SK-N-SH treated with all-trans-retinoic acid at 6 μM for 48 hours (cell line): Measurements from ENCODE around the gene CDH9.

Experiments used
- ATAC-seq: fragments of 200-7000 bp; cut with Tn5 transposase; 3 replicates; pipeline ENCODE4 v1.9.1; 2020; ENCODE audit warnings: mild to moderate bottlenecking, moderate library complexity
- ARNTL ChIP-seq: fragments of 450-650 bp; formaldehyde crosslinking; IDR thresholded peaks from 2 replicates; pipeline ENCODE4 v1.5.0; 2020; ENCODE audit warnings: low read depth, mild to moderate bottlenecking, moderate library complexity, borderline replicate concordance
- BACH2 ChIP-seq: fragments of 250-450 bp; sonication (Bioruptor Pico); IDR thresholded peaks from 2 replicates; pipeline ENCODE4 v1.9.0; 2021; ENCODE audit warnings: mild to moderate bottlenecking, borderline replicate concordance
- CSDC2 ChIP-seq: fragments of 250-450 bp; sonication (Bioruptor Pico); IDR thresholded peaks from 2 replicates; pipeline ENCODE4 v1.5.0; 2020; ENCODE audit warnings: mild to moderate bottlenecking, moderate library complexity
- ESRRG ChIP-seq: fragments of 250-450 bp; sonication (Bioruptor Pico); IDR thresholded peaks from 2 replicates; pipeline ENCODE4 v1.6.1; 2021; ENCODE audit warnings: mild to moderate bottlenecking
- GLIS3 ChIP-seq: fragments of 250-450 bp; sonication (Bioruptor Pico); IDR thresholded peaks from 2 replicates; pipeline ENCODE4 v1.5.0; 2020; ENCODE audit warnings: mild to moderate bottlenecking, moderate library complexity
- ISL1 ChIP-seq: fragments of 250-450 bp; sonication (Bioruptor Pico); IDR thresholded peaks from 2 replicates; pipeline ENCODE4 v2.1.2; 2022; ENCODE audit warnings: mild to moderate bottlenecking, moderate library complexity
- OSR1 ChIP-seq: fragments of 250-450 bp; sonication (Bioruptor Pico); IDR thresholded peaks from 2 replicates; pipeline ENCODE4 v1.8.0; 2022; ENCODE audit warnings: moderate library complexity, mild to moderate bottlenecking, inconsistent platforms
- PPARA ChIP-seq: fragments of 250-450 bp; sonication (Bioruptor Pico); IDR thresholded peaks from 2 replicates; pipeline ENCODE4 v1.5.0; 2020; ENCODE audit warnings: mild to moderate bottlenecking, borderline replicate concordance
- RARB ChIP-seq: fragments of 250-450 bp; sonication (Bioruptor Pico); IDR thresholded peaks from 2 replicates; pipeline ENCODE4 v1.8.0; 2021; ENCODE audit warnings: mild to moderate bottlenecking, moderate library complexity
- SNAI2 ChIP-seq: fragments of 250-450 bp; sonication (Bioruptor Pico); IDR thresholded peaks from 2 replicates; pipeline ENCODE4 v1.5.0; 2020; ENCODE audit warnings: mild to moderate bottlenecking, moderate library complexity
- TCF4 ChIP-seq: fragments of 250-450 bp; sonication (Bioruptor Pico); IDR thresholded peaks from 2 replicates; pipeline ENCODE4 v1.8.0; 2021; ENCODE audit warnings: mild to moderate bottlenecking, moderate library complexity, borderline replicate concordance
- TOX ChIP-seq: fragments of 250-450 bp; sonication (Bioruptor Pico); IDR thresholded peaks from 2 replicates; pipeline ENCODE4 v1.8.0; 2021; ENCODE audit warnings: mild to moderate bottlenecking, moderate library complexity, borderline replicate concordance
- ZC3H10 ChIP-seq: fragments of 250-450 bp; sonication (Bioruptor Pico); IDR thresholded peaks from 2 replicates; pipeline ENCODE4 v1.5.1; 2021; ENCODE audit warnings: mild to moderate bottlenecking, moderate library complexity
- ZFP3 ChIP-seq: fragments of 250-450 bp; sonication (Bioruptor Pico); IDR thresholded peaks from 2 replicates; pipeline ENCODE4 v1.5.0; 2020; ENCODE audit warnings: mild to moderate bottlenecking, moderate library complexity
- ZFP30 ChIP-seq: fragments of 450-650 bp; formaldehyde crosslinking; IDR thresholded peaks from 2 replicates; pipeline ENCODE4 v1.5.0; 2022; ENCODE audit warnings: mild to moderate bottlenecking, moderate library complexity
- ZNF565 ChIP-seq: fragments of 450-650 bp; formaldehyde crosslinking; conservative IDR thresholded peaks from 2 replicates; pipeline ENCODE4 v1.5.0; 2020; ENCODE audit warnings: low read depth, mild to moderate bottlenecking, moderate library complexity
- ZNF70 ChIP-seq: fragments of 450-650 bp; formaldehyde crosslinking; IDR thresholded peaks from 2 replicates; pipeline ENCODE4 v1.5.0; 2020; ENCODE audit warnings: mild to moderate bottlenecking, moderate library complexity
- TF ChIP-seq, protein P1 (sequence below): fragments of 250-450 bp; sonication (Bioruptor Pico); IDR thresholded peaks from 2 replicates; pipeline ENCODE4 v1.5.0; 2020; ENCODE audit warnings: mild to moderate bottlenecking, moderate library complexity
- TF ChIP-seq, protein P2 (sequence below): fragments of 250-450 bp; sonication (Bioruptor Pico); IDR thresholded peaks from 2 replicates; pipeline ENCODE4 v1.8.0; 2021; ENCODE audit warnings: low read depth, mild to moderate bottlenecking, moderate library complexity, borderline replicate concordance
- TF ChIP-seq, protein P3 (sequence below): fragments of 250-450 bp; sonication (Bioruptor Pico); IDR thresholded peaks from 2 replicates; pipeline ENCODE4 v1.8.0; 2020; ENCODE audit warnings: mild to moderate bottlenecking, moderate library complexity, borderline replicate concordance
- TF ChIP-seq, protein P4 (sequence below): fragments of 250-450 bp; sonication (Bioruptor Pico); IDR thresholded peaks from 2 replicates; pipeline ENCODE4 v1.5.1; 2021; ENCODE audit warnings: mild to moderate bottlenecking, moderate library complexity
- TF ChIP-seq, protein P5 (sequence below): fragments of 250-450 bp; sonication (Bioruptor Pico); IDR thresholded peaks from 2 replicates; pipeline ENCODE4 v1.5.1; 2020; ENCODE audit warnings: low read depth, mild to moderate bottlenecking, moderate library complexity

The CDH9 gene

DNA sequence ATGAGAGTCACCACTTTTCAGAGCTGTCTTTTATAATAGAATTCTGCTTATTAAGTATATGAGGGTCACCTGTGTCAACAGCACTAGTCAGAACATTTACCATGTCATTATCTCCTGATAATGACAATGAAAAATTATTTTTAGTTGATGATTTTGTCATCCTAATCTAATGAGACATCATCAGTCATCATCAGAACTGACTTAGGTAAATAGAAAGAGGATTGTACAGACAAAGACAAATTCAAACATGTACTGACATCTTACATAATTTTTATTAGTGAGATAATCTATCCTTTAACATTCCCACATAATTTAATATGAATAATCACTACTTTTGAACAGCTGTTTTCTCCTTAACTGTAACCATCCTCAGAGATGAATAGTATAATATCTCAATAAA lies 22.6 kb downstream of the CDH9 start:
- no peak for TF ChIP-seq CSDC2 (CRISPR knock-in tag)
- no peak for TF ChIP-seq ARNTL (CRISPR knock-in tag)
- TF ChIP-seq, protein P1, sequence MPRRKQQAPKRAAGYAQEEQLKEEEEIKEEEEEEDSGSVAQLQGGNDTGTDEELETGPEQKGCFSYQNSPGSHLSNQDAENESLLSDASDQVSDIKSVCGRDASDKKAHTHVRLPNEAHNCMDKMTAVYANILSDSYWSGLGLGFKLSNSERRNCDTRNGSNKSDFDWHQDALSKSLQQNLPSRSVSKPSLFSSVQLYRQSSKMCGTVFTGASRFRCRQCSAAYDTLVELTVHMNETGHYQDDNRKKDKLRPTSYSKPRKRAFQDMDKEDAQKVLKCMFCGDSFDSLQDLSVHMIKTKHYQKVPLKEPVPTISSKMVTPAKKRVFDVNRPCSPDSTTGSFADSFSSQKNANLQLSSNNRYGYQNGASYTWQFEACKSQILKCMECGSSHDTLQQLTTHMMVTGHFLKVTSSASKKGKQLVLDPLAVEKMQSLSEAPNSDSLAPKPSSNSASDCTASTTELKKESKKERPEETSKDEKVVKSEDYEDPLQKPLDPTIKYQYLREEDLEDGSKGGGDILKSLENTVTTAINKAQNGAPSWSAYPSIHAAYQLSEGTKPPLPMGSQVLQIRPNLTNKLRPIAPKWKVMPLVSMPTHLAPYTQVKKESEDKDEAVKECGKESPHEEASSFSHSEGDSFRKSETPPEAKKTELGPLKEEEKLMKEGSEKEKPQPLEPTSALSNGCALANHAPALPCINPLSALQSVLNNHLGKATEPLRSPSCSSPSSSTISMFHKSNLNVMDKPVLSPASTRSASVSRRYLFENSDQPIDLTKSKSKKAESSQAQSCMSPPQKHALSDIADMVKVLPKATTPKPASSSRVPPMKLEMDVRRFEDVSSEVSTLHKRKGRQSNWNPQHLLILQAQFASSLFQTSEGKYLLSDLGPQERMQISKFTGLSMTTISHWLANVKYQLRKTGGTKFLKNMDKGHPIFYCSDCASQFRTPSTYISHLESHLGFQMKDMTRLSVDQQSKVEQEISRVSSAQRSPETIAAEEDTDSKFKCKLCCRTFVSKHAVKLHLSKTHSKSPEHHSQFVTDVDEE (CRISPR knock-in tag): no peak
- no peak for TF ChIP-seq OSR1 (CRISPR knock-in tag)
- no peak for TF ChIP-seq PPARA (CRISPR knock-in tag)
- TF ChIP-seq, protein P2, sequence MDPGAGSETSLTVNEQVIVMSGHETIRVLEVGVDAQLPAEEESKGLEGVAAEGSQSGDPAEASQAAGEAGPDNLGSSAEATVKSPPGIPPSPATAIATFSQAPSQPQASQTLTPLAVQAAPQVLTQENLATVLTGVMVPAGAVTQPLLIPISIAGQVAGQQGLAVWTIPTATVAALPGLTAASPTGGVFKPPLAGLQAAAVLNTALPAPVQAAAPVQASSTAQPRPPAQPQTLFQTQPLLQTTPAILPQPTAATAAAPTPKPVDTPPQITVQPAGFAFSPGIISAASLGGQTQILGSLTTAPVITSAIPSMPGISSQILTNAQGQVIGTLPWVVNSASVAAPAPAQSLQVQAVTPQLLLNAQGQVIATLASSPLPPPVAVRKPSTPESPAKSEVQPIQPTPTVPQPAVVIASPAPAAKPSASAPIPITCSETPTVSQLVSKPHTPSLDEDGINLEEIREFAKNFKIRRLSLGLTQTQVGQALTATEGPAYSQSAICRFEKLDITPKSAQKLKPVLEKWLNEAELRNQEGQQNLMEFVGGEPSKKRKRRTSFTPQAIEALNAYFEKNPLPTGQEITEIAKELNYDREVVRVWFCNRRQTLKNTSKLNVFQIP (CRISPR knock-in tag): no peak
- TF ChIP-seq GLIS3 (CRISPR knock-in tag): no peak
- no peak for TF ChIP-seq ZNF70 (CRISPR knock-in tag)
- TF ChIP-seq ZFP30 (CRISPR knock-in tag): no peak
- TF ChIP-seq TOX (CRISPR knock-in tag): no peak
- TF ChIP-seq, protein P3, sequence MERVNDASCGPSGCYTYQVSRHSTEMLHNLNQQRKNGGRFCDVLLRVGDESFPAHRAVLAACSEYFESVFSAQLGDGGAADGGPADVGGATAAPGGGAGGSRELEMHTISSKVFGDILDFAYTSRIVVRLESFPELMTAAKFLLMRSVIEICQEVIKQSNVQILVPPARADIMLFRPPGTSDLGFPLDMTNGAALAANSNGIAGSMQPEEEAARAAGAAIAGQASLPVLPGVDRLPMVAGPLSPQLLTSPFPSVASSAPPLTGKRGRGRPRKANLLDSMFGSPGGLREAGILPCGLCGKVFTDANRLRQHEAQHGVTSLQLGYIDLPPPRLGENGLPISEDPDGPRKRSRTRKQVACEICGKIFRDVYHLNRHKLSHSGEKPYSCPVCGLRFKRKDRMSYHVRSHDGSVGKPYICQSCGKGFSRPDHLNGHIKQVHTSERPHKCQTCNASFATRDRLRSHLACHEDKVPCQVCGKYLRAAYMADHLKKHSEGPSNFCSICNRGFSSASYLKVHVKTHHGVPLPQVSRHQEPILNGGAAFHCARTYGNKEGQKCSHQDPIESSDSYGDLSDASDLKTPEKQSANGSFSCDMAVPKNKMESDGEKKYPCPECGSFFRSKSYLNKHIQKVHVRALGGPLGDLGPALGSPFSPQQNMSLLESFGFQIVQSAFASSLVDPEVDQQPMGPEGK (CRISPR knock-in tag): no peak
- no peak for TF ChIP-seq BACH2 (CRISPR knock-in tag)
- TF ChIP-seq ZNF565: no peak
- no peak for TF ChIP-seq ESRRG
- TF ChIP-seq, protein P4, sequence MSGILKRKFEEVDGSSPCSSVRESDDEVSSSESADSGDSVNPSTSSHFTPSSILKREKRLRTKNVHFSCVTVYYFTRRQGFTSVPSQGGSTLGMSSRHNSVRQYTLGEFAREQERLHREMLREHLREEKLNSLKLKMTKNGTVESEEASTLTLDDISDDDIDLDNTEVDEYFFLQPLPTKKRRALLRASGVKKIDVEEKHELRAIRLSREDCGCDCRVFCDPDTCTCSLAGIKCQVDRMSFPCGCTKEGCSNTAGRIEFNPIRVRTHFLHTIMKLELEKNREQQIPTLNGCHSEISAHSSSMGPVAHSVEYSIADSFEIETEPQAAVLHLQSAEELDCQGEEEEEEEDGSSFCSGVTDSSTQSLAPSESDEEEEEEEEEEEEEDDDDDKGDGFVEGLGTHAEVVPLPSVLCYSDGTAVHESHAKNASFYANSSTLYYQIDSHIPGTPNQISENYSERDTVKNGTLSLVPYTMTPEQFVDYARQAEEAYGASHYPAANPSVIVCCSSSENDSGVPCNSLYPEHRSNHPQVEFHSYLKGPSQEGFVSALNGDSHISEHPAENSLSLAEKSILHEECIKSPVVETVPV (CRISPR knock-in tag): no peak
- no peak for TF ChIP-seq SNAI2 (CRISPR knock-in tag)
- TF ChIP-seq TCF4 (CRISPR knock-in tag): no peak
- TF ChIP-seq RARB: no peak
- TF ChIP-seq ISL1 (CRISPR knock-in tag): no peak
- TF ChIP-seq ZC3H10: no peak
- no peak for ATAC-seq

DNA sequence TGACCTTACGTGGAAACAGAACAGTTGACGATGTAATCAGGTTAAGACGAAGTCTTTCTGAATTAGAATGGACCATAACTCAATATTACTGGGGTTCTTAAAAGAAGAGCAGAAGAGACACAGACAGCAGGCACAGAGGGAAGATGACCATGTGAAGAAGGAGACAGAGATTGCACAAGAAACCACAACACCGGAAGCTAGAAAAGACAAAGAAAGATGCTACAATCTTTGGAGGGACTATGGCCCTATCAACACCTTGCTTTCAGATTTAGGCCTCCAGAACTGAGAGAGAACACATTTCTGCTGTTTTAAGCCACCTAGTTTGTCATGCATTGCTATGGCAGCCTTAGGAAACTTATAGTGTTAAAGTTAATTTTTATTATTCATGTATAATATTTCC lies 27.1 kb downstream of the CDH9 start:
- no peak for ATAC-seq
- TF ChIP-seq ZFP30 (CRISPR knock-in tag): no peak
- TF ChIP-seq, protein P2 (CRISPR knock-in tag): no peak
- TF ChIP-seq, protein P5, sequence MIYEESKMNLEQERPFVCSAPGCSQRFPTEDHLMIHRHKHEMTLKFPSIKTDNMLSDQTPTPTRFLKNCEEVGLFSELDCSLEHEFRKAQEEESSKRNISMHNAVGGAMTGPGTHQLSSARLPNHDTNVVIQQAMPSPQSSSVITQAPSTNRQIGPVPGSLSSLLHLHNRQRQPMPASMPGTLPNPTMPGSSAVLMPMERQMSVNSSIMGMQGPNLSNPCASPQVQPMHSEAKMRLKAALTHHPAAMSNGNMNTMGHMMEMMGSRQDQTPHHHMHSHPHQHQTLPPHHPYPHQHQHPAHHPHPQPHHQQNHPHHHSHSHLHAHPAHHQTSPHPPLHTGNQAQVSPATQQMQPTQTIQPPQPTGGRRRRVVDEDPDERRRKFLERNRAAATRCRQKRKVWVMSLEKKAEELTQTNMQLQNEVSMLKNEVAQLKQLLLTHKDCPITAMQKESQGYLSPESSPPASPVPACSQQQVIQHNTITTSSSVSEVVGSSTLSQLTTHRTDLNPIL (CRISPR knock-in tag): no peak
- TF ChIP-seq, protein P4 (CRISPR knock-in tag): no peak
- TF ChIP-seq ZNF70 (CRISPR knock-in tag): no peak
- no peak for TF ChIP-seq ZFP3 (CRISPR knock-in tag)
- TF ChIP-seq GLIS3 (CRISPR knock-in tag): no peak
- TF ChIP-seq ZC3H10: no peak
- no peak for TF ChIP-seq OSR1 (CRISPR knock-in tag)
- TF ChIP-seq CSDC2 (CRISPR knock-in tag): no peak
- TF ChIP-seq SNAI2 (CRISPR knock-in tag): no peak
- no peak for TF ChIP-seq PPARA (CRISPR knock-in tag)
